ENCODE measurements around the gene MAPKAP1.

The MAPKAP1 gene

DNA sequence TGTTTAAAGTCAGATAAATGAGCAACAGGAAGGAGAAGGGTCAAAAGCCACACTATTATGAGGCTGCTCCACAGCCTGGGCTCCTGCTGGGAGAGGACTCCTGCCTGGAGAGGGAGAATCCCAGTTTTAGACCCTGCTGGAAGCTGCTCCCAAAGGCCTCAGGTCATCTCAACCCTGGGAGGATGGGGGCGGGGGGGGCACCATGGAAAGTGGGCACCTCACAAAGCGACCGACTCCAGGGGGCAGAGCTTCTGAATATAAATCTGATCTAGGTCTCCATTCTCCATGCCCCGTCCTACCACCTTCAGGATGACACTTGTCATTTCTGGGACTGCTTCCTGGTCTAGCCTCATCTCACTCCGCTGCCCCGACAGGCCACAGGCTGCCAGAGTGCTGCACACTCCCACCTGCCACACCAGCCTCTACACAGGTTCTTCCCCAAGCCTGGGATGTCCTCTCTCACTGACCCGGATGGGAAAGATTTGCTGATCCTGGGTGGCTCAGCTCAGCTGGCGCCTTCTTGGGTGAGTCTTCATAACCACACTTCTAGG lies 262.0 kb downstream of the MAPKAP1 start:
- no peak for FAIRE-seq

DNA sequence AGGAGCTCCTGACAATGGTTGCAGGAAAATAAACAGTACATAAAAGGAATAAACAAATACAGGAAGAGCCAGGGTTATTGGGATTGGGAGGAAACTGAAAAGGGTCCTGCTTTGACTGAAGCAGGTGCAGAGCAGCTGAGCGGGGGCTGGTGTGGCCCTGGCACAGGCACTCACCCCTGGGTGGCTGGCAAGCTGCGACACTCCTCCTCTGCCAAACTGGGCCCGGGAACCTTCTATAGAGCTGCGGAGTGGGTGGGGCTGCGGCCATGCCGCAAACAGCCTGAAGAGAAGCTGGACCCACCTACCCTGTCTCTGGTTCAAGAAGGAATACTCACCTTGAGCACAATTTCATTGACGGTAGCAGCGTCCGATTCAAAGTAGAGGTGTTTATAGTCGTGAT lies 262.8 kb downstream of the MAPKAP1 start:
- no peak for FAIRE-seq

DNA sequence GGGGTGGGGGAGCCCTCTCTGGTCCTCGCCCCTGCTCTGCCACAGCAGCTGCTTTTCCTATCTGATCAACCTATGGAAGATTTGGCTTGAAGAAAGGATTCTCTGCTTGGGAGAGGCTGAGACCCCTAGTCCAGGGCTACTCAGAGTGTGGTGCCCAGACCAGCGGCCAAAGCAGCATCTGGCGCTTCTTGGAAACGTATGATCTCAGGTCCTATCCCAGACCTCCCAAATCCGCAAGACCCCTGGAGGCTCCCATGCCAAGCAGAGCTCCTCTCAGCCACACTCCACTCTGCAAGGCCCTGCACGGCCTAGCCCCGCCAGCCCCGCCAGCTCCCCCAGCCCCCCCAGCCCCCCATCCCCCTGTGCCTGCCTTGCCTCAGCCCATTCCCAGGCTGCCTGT lies 263.6 kb downstream of the MAPKAP1 start:
- no peak for FAIRE-seq

DNA sequence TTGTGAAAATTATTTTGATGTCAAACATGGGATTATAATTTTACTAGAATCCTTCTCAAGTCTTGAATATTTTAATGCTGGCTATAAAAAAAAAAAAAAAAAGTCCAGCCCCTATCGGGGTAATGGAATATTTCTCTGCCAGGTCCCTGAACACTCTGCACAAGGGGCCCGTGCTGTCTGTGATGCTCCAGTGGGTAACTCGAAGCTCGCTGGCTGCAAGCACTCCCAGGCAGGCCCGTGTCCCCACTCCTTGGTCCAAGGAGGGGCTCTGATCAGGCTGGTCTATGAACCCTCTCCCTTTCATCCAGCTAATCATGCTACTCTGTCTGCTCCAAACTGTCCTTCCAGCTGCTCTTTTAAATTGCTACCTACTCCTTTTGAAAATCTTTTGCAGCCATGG lies 264.6 kb downstream of the MAPKAP1 start:
- FAIRE-seq = no peak

DNA sequence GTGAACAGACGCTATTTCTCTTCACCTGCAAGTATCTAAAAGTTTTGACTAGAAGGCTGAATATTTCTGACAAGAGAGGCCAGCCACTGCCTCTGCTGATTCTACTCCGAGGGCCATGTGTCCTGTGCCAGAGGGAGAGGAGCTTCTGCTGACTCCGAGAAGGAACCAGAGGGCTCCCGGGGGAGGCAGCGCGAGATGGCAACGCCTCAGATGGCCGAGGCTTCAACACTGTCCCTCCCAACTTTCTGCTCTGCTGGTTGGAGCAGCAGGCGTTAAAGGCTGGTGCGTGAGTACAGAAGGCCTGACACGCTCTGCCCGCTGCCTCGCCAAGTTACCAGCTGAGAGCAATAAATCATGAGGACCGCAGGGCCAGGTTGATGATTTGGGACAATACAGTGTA lies 266.6 kb downstream of the MAPKAP1 start:
- FAIRE-seq = no peak

DNA sequence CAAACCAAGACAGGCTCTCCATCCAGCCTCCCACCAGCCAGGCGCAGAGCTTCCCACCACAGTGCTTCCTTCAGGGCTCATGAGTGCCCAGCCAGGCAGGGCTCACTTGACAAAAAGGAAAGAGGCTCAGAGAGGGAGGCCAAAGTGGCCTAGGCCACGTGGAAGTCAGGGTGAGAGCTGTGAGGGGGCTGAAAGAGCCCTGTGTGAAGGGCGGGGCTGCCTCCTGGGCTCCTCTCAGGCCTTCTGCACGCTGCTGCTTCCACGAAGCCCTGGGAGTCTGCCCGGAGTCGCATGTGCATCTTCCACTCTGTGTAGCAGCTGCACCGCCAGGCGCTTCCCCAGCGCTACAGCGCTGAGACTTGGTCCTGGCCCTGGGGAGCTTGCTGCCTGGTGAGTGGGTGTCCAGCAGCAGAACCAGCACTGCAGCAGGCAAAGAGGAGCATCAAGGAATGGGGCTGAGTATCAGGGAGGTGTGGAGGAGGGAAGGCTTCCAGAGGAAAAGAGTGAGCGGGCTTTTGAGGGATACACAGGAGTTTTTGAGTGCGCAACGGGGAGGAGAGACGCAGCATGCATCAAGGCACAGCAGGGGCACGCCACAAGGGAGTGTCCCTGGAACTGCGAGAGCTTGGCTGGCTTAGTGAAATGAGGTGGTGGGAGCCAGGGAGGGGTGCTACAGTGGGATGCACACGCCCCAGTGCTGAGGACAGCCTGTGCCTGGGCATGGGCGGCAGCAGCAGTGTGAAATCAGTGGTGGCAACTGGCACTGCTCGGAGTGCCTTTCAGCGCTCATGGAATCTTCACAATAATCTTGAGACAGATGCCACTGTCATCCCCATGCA lies 267.4 kb downstream of the MAPKAP1 start:
- no peak for FAIRE-seq

DNA sequence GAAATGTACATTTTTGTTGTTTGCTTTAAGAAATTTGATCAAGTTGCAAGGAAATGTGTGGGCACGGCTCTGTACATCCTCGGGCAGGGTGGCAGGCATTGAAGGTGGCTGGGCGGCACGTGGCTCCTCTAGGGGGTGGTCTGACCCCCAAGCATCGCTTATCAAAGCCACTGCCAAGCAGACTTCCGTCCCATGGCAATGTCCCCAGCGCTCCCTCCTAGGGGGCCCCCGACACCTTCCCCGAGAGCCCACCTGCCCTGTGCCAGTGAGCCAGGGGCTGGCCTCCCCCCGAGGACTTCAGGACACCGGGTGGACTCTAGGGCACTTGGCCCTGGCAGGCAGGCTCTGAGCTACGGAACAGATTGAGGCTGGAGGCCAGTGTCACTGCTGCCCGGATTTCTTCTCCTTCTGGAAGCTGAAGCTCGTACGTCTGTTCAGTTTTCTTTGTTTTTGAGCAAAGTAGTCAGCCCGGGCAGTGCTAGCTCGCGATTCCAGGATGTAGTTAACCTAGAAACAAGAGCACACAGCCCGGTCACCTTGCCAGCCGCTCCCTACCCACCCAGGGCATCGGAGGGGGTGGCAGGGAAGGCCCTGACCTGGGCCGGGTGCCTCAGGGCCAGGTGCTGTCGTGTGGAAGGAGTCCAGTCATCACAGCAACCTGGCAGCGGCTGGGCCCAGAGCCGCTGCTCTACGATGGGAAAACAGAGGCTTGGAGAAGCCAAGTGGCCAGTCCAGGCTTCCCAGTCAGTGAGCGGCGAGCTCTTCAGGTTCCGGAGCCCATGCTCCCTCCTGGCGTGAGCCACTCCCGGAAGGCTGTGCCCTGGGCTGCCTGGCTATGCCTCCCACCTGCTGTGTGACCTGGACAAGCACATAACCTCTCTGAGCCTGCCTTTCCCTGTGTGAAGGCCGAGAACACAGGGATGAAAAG lies 268.2 kb downstream of the MAPKAP1 start:
- no peak for FAIRE-seq

DNA sequence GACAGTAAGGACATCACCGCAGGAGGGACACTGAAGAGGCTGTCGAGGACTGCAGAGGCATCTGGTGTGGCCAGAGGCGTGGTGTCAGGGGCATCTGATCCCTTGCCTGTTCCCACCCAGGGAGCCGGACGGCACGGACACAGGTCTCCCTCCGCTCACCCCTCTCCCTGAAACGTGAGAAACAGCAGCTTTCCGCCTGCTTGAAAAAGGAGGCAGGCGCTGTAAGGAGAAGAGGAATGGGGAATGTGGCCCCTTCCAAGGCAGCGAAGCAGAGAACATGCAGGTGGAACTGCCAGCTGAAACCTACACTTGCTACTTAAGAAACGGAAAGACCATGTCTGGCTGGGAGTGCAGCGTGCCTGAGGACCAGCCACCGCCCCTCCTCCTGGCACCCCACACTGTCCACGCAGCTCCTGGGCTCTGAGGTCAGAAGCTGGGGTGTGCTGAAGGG lies 269.2 kb downstream of the MAPKAP1 start:
- FAIRE-seq = no peak

DNA sequence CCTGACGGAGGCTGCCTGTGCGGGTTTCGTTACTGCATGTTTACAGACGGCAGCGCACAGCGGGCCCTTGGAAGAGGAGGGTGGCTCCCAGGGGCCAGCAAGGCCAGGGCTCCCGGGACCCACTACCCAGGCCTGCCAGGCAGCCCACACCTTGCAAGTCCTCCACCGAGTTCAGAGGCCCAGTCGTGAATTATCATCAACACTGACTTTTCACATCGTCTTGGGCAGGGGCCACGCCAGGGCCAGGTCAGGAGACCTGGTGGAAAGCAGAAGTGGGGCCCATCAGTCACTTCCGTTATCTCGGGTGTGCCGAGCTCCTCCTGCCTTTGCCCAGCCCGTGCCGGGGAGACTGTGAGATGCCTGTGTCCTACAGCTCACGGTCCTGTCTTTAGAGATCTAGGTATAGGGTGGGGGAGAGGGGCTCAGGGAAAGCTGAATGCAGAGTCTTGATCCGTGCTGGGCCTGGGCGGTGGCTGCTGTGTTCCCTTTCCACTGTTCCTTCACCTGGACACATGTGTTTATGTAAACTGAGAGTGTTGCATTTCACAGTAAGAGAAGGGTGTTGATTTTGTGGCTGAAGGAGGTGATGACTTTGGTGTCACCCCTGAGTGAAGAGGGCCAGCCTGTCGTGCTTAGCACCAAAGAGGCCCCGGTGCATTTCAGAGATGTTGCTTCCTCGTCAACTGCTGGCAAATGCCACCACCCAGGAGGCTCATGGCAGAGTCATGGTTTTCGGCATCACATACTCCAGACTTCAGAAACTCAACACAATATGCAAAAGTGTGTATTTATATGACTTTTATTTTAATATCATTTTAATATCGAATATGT lies 270.2 kb downstream of the MAPKAP1 start:
- no peak for FAIRE-seq

DNA sequence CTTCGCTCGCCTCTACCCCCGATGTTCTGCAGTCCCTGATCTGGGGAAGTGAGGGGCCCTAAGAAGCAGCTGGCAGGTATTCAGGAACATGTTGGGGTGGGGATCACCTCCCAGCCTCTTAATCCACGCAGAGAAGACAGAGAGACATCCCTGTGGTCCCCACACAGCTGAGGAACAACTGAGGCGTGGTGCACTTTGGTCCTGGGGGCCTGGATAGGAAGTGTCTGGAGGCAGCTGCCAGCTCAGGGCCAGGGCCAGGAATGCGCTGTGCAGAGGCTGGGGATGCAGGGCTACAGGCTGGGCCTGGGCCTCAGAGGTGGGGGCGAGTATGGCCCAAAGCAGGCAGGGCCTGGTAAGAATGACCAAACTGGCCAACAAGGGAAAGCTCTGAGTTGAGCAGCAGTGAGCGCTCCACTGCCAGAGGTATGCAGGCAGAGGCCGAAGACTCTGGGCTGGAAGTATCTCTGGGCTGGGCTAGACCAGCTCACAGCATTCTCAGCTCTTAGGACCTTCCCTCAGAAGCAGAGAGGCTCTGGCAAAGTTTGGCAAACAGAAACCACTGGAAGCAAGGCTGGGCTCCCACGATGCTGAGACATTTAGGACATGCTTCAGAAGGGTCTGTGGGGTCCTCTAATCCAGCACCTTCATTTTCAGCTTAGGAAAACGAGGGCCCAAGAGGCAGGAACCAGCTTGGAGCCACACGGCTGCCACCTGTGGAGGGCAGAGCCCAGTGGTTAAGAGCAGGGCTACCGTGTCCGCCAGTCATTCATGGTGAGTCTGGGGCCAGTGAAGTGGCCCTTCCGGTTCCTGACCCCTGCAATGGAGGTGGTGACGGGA lies 271.0 kb downstream of the MAPKAP1 start:
- FAIRE-seq = no peak

DNA sequence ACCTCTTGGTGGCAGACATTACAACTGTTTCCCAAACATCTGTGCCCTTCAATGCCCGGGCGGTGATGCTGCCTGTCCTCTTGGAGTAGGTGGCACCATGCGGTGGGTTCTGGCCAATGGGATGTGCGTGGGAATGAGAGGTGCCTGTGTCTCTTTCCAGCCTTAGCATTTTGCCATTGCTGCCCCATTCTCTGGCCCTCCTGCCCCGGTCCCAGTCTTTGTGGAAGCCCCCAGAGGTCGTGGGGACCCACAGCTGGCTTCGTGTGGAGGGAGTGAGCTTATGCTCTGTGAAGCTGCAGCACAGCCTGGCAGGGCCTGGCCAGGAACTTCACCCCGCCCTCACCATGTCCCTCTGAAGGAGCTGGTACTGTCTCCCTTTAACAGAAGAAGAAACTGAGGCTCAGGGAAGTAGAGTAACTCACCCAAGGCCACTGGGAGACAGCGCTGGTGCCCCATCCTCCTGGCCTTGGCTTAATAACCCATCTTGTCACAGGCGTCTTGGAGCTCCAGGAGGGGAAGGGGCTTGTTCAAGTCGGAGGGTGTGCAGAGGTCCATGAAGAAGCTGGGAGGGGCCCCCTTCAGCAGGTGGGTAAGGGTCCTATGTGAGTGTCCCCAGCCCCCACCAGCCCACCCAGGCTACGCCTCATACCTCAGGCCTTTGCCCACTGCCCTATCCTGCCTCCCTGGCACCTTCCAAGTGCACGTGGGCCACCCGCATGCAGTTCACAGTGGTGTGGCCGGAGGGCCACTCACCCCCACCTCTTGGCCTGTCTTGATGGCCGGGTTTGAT lies 271.8 kb downstream of the MAPKAP1 start:
- FAIRE-seq = no peak

DNA sequence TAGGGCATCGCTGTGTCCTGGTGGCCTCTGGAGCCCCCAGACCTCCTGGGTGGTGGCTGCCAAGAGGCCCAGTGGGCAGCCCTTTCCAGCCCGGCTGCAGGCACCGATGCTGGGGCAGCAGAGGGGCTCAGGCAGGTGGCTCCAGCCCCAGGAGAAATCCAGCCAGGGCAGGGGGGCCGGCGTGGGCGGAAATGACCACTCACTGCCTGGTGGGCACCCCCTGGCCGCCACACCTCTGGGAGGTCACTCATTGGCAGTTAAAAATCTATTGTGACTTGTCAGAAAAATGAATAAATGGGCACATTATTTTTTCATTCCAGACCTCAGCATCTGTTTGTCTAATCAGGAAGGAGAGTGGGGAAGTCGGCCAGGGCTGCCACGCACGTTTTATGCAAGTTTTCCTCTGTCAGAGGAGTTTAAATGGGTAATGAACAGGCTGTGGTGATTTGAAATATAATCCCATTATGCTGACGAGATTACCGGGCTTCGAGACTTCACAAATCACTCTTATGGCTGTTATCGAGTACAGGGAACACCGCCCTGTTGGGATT lies 273.5 kb downstream of the MAPKAP1 start:
- FAIRE-seq = no peak

DNA sequence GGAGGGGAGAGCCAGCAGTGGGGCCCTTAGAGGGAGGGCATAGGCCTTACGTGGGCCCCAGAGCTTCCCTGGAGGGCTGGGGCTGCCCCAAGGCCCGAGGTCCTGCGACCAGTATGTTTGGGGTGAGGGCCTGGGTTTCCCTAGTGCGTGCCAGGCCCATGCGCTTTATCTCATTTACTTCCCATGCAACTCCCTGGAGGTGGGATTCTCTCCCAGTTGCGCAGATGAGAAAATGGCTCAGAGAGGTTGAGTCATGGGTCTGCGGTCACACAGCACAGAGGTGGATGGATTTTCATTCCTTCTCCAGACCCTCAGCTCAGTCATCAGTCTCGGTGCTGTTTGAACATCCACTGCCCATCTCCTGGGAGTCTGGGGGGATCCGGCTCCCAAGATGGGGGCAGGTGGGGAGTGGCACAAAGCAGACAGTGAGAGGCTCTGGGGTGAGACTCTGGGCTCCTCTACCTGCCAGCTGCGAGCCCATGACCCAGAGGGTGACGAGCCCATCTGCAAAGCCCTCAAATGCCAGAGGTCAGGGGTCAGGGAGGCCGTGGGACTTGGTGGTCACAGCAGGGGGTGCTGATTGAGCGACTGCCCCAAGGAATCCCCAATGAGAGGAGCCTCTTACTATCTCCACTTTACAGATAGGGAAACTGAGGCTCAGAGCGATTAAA lies 274.2 kb downstream of the MAPKAP1 start:
- FAIRE-seq = no peak

DNA sequence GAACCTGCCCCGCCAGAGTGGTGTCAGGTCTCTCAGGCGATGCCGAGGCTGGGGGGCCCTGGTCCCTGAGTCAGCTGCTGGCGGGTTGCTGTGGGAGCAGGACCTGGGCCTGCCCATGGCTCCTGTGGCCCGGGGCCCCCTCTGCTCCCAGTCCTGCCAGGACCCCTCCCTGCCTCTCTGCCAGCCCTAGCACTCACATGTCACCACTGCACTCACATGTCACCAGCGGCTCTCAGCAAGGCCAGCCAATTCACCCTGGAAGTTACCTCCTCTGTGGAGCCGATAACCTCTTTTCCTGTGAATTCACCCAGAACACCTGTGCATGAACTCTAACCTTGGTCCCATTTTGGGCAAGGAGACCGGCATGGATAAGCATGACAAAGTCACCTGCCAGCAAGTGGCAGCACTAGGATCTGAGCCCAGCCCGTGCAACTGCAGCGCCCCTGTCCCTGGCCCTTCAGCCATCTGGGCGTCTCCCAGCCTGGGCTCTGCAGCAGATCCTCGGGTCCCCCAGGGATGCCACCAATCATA lies 275.2 kb downstream of the MAPKAP1 start:
- FAIRE-seq = no peak

DNA sequence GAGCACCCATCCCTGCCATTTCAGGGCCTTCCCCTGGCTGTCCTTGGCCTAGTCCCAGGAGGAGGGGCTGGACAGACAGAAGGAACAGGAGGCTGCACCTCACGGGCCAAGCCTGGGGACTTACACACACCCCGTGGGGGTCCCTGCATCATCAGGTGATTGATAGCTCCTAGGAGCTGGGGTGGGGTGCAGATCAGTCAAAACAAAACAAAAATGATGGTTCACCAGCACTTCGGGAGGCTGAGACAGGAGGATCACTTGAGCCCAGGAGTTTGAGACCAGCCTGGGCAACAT lies 276.0 kb downstream of the MAPKAP1 start:
- FAIRE-seq = no peak

DNA sequence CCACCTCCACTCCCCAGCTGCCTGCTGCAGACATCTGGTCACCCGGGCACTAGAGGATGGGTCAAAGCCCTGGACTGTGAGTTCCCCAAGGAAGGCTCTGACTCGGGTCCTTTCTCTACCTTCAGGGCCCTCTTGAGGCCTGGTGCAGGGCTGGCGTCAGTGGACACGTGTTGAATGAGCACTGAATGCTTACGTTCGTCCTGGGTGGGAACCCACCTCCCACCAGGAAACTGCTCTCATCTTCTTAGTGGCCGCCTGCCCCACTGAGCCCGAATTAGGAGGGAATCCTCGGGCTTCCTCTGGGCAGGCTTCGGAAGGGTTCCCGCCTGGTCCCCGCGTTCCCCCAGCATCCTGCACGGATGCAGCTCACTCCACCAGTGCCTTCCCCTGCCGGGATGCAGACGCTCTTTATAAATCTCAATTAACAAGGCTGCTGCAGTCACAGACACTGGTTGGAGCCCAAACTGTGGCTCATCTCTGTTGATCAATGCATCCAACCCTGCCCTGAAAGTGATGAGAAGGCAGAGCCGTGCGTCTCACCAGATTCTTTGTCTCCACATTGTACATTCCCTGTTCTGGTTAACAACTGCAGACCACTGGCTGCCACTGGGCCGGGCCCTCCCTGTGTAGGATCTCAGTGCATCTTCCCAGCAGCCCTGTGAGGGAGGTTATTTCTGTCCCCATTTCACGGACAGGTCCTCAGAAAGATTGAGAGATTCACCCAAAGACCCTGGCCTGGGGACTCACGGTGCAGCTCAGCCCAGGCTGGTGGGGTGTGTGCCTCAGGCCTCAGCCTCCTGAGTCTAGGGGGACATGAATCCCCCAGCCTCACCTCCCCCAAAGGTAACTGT lies 276.6 kb downstream of the MAPKAP1 start:
- no peak for FAIRE-seq

DNA sequence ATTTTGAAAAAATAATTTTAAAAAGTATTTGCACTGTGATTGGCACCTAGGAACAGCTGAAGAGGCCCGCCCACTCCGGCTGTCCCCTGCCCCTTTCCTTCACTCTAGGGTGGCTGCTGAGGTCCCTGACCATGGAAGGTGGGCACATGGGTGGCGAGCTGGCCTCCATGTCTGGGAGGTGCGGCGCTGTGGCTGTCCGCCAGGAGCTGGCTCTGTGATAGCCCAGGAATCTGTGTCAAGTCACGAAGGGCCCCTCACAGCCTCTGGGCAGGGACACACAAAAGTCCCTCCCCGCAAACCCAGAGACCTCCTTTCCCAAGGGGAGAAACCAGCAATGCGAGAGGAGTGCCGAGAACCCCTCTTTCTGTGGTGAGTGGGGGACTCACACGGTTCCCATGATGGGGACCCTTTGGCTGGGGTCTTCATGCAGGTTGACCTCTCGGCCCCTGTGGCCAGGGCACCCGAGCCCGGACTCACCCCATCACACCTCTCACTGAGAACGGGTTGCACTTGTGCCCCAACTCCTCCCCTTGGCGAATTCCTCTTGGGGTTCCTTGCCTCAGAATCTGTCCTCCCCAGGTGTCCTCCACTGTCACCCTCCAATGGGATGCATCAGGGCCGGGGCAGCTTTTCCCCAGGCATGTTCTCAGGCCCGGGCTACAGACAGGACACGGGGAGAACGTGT lies 277.4 kb downstream of the MAPKAP1 start:
- no peak for FAIRE-seq

DNA sequence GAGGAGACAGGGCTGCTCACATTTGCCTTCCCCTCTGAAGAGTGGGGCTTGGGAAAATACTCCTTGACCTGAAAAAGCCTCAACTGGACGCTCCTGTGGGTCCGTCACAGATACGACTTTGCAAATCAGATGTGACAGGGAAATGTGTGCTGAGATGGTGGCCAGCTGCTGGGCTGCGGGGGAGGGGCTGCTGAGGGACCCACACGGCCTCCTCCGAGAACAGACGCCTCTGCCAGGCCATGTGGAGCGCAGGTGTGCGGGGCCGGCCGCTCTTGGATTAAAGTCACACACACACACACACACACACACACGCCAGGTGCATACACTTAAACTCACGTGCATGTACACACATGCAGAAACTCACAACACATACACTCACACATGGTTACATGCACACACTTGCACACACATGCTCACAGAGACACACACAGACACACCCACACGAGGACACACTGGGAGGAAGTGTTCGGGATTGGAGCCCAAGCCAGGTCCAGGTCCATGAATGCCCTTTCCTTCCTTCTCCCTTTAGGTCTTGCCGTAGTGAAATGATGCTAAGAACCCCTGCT lies 278.0 kb downstream of the MAPKAP1 start:
- FAIRE-seq = no peak
